ENCODE data around the gene IGFBP1. TPM values are rescaled to one million over a fixed set of nuclear protein-coding genes. Genes with fewer than 3 reads are reported as not detected.
"Not testable (repeated sequence)": the region's sequence is repeated elsewhere in the genome, so short reads cannot be mapped to it uniquely, and the experiment has no call there.

The IGFBP1 gene
- not detected in 2 replicates for total RNA-seq
- polyA plus RNA-seq (2012) = 1.0 TPM

- peak; percentile 24 for DNase-seq (ENCODE audit: low read depth)
Observed at GRCh38 chr7:45888185-45888992, at the start of gene IGFBP1. Gene IGFBP1, plus strand, starts transcription at chr7:45888488. Its CDS starts 165 bp downstream, at chr7:45888653.

DNA sequence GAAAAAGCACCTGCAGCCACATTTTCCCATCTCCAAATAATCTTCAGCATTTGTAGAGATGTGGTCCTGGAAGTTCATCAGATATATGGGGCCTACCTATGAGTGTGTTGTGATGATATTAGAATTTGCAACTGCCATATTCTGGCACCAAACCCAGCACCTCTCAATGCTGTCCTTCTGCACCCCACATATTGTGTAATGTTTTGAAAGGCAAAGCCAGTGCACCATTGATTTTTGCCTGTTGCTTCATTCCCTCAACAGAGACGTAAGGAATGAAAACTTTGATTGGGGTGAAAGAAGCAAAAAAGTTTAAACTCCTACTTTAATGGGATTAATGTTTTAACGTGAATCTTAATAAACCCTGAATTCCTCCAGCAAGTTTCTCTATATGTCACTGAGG is 49.4 kb upstream of the IGFBP1 start:
- not testable (repeated sequence) for DNase-seq (ENCODE audit: low read depth)

GRCh38 chr7:45841926-45842717 is 46.2 kb upstream of the IGFBP1 start:
- DNase-seq (ENCODE audit: low read depth) = not testable (repeated sequence)

- DNase-seq (ENCODE audit: low read depth) = not testable (repeated sequence)
Observed at GRCh38 chr7:45846536-45846935, 41.8 kb upstream of the IGFBP1 start.

- DNase-seq (ENCODE audit: low read depth) = not testable (repeated sequence)
Observed at GRCh38 chr7:45848734-45849133, 39.6 kb upstream of the IGFBP1 start.

DNA sequence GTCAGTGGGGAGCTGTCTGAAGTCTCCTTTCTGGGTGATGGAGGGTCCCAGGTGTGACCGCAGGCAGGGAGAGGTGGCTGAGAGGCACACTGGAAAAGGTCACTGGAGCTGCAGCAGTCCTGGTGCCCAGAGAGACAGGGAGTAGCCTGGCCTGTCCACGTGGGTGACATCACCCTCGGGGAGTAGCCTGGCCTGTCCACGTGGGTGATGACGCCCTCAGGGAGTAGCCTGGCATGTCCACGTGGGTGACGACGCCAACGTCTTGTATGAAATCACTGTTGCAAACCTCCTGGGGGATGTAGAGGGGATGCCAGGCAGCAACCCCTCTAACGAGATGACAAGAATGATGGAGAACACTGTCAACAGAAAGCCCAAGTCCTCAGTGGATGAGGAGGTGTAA is 35.3 kb upstream of the IGFBP1 start:
- not testable (repeated sequence) for DNase-seq (ENCODE audit: low read depth)

DNA sequence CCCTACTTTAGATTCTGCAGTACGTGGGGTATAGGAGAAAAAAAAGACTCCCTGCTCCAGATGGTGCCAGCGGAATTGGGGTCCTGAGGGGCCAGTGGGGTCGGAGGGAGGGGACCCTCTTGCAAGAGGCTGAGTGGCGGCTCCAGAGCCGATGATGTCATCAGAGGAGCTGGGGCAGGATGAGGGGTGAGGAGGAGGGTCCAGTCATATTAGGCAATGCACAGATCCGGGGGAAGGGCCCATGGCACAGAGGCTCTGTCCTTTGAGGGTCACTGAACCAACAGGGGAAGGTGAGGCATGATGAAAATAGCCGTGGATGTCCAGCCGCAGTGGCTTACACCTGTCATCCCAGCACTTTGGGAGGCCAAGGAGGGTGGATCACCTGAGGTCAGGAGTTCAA is 34.8 kb upstream of the IGFBP1 start:
- DNase-seq (ENCODE audit: low read depth) = not testable (repeated sequence)

DNA sequence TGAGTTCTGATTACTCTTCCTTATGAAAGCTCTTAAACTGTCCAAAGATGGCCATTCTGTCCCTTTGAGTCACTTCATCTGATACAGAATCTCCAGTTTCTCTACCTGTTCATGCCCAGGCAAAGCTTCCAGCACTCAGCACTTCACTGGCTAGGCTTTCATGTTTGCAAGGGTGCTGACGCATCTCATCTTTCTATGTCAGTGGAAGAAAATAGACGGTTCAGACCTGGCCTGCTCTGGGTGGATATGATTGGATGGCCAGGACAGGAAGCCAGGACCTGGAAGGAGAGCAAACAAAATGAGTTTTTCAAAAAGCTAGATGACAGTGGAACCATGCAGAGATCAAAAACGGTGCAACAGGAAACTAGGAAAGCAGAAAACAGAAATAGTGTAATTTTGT is 32.6 kb upstream of the IGFBP1 start:
- not testable (repeated sequence) for DNase-seq (ENCODE audit: low read depth)

GRCh38 chr7:45856888-45857287 is 31.4 kb upstream of the IGFBP1 start:
- DNase-seq (ENCODE audit: low read depth) = not testable (repeated sequence)

- DNase-seq (ENCODE audit: low read depth) = no peak
Observed at GRCh38 chr7:45863715-45864114, 24.6 kb upstream of the IGFBP1 start.

GRCh38 chr7:45865594-45866410 is 22.5 kb upstream of the IGFBP1 start:
- DNase-seq (ENCODE audit: low read depth) = no peak

DNA sequence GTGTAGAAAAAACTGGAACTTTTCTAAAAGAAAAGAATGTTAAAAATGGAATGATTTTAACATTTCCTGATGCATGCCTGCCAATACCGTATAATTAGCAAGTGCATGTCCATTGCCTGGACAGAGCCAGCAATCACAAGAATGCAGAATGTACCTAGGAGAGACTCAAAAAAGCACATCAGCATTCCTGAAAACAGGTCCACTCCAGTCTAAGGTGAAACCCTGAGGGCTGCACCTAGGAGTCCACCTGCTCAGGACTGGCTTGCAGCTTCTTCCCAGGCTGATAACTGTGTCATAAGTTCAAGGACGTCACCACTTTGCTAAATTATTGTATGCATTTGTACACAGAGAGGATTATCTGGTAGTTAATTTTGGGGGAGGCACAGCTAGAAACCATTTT is 20.8 kb upstream of the IGFBP1 start:
- DNase-seq (ENCODE audit: low read depth) = no peak

DNA sequence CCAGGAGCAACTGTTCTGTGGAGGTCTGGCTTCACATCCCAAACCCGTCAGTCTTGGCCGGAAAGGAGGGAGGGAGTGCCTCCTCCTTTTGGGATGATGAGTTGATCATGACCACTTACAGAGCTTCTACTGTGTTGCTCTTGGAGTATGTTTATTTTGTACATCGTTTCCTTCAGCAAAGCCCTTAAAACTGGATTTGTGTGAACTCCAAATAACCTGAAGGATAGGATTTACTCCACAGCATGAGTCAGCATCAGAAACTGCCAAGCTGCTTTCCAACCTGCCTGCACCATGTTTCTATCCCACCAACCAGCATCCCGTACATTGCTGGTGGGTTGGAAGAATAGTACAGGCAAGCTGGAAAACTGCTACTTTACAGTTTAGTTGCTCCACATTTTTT is 18.9 kb upstream of the IGFBP1 start:
- DNase-seq (ENCODE audit: low read depth) = no peak

DNA sequence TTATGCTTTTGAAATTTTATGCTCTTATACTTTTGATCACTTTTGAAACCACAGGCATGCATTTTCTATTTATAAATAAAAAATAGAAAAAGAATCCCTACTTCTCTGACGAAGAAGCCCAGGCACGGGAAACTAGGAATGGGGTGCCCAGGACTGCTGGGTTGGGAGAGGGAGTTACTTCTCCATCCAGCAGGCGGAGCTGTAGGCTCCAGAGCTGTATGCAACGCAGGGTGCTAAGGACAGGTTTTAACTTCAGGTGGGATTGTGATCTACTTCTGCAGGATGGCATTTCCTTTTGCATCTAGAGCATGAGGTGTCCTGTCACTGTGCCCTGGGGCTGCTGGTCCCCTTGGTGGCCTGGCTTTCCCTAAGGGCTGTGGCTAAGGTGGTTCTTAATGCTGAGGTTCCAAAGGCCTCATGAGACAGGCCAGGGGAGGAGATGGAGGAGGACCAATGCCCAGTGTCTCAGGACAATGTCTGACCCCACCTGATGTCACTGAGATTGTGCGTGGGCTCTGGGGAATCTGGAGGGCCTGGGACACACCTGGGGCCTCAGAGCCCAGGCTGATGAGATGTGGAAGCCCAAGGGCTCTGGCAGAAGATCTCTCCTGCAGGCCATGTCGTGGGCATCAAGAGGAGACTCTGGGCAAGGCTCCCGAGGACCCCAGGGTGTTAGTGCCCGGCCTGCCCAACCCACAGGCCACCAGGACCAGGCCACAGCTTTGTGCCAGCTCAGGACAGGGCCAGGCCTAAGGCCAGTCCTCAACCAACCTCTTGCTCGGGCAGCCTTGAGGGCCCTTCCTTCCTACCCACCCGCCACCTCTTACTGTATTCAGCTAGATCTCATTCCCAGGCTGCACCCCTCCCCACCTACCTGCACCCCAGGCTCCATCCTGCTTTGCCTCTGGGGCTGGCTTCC is 15.9 kb upstream of the IGFBP1 start:
- DNase-seq (ENCODE audit: low read depth) = peak; percentile 21

- DNase-seq (ENCODE audit: low read depth) = no peak
Observed at GRCh38 chr7:45873035-45873354, 15.3 kb upstream of the IGFBP1 start, which contains the start of gene CCDC201. Gene CCDC201, minus strand, starts transcription at chr7:45873082. Its CDS starts 75 bp downstream, at chr7:45873007.

GRCh38 chr7:45873355-45873754 is 14.9 kb upstream of the IGFBP1 start:
- DNase-seq (ENCODE audit: low read depth) = no peak

DNA sequence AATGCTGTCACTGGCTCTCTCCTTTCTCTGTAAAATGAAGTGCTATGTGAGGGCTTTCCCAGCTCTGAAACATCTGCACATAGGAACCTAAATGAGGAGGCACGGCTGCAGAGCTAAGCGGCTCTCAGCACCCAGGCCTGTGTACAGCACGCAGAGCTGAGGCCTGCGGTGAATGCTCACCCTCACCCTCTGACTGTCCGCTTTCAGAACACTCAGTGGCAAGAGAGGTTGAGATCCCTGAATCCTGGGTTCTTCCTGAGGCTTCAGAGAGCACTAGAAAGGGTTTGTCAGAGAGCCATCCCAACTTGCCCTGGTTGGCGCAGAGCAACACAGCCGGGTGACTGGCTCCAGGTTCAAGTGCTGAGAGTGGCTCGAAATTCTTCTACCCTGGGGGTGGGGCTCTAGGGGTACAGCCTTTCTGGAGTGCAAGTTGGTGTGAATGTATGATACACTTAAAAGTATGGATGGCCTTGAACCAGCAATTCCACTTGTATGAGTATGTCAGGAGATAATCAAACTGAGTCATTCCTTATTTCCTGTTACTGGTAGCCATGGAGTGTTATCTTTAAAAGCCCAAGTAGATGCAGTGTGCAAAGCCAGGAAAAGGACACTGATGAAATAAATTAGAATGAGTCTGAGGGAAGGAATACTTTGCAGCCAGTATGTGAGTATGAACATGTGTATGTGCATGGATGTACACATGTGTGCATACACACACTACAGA is 13.7 kb upstream of the IGFBP1 start:
- DNase-seq (ENCODE audit: low read depth) = no peak

- DNase-seq (ENCODE audit: low read depth) = no peak
Observed at GRCh38 chr7:45876519-45876918, 11.8 kb upstream of the IGFBP1 start.

DNA sequence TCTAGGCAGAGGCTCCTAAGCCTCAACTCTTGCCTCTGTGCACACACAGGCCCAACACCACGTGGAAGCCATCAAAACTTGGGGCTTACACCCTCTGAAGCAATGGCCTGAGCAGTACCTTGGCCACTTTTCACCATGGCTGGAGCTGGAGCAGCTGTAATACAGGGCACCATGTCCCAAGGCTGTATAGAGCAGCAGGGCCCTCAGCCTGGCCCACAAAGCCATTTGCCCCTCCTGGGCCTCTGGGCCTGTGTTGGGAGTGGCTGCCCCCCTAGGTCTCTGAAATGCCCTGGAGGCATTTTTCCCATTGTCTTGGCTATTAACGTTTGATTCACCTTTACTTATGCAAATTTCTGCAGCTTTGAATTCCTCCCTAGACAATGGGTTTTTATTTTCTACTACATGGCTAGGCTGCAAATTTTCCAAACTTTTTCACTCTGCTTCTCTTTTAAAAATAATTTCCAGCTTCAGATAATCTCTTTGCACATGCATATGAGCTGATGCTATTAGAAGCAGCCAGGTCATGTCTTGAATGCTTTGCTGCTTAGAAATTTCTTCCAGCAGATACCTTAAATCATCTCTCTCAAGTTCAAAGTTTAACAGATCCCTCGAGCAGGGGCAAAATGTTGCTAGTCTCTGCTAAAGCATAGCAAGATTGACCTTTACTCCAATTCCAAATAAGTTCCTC is 9.7 kb upstream of the IGFBP1 start:
- DNase-seq (ENCODE audit: low read depth) = no peak

Measured in myocyte (in vitro differentiated cells).